Transverse colon (tissue), 4 donors: ENCODE measurements around the gene LMX1A. TPM values are rescaled to one million over a fixed set of nuclear protein-coding genes. Genes with fewer than 3 reads are reported as not detected.

ENCODE experiments used
- DNase-seq: peaks from one replicate; pipeline ENCODE4 v3.0.0-alpha.2; 2019
- H3K27ac ChIP-seq, 4 donors: fragments of 200-600 bp; sonication (generic); 2 replicates each; pipeline ENCODE4 v1.5.1; 2016 to 2018; ENCODE audit warnings: inconsistent platforms in 4 of 4
- H3K27me3 ChIP-seq: fragments of 200-600 bp; sonication (generic); 2 replicates; pipeline ENCODE4 v1.5.1; 2017; ENCODE audit warnings: inconsistent platforms
- H3K36me3 ChIP-seq, 4 donors: fragments of 200-600 bp; sonication (generic); 2 replicates each; pipeline ENCODE4 v1.5.1; 2017 to 2019; ENCODE audit warnings: inconsistent platforms in 4 of 4
- H3K4me1 ChIP-seq, 4 donors: fragments of 200-600 bp; sonication (generic); 2 replicates each; pipeline ENCODE4 v1.5.1; 2017 to 2020; ENCODE audit warnings: inconsistent platforms in 4 of 4
- H3K4me3 ChIP-seq, 4 donors: fragments of 200-600 bp; sonication (generic); 1 replicate in 1 of 4; 2 replicates in 3 of 4; pipeline versions ENCODE4 v1.5.1 to v1.6.1; 2017 to 2019; ENCODE audit warnings: inconsistent platforms in 4 of 4
- H3K9me3 ChIP-seq, 2 donors: fragments of 200-600 bp; sonication (generic); 2 replicates each; pipeline ENCODE4 v1.5.1; 2017 to 2019; ENCODE audit warnings: inconsistent platforms in 2 of 2
- CTCF ChIP-seq, 5 experiments: fragments of 200-600 bp in 3 of 5; fragments of 450-650 bp in 2 of 5; sonication (generic) in 3 of 5; IDR thresholded peaks; 1 replicate in 2 of 5; 2 replicates in 3 of 5; pipeline ENCODE4 v1.5.1; 2016 to 2017; ENCODE audit warnings: antibody characterized with exemption in 5 of 5, inconsistent platforms in 3 of 5, mild to moderate bottlenecking in 2 of 5, moderate library complexity in 1 of 5
- EP300 ChIP-seq: sonication (generic); formaldehyde crosslinking; IDR thresholded peaks from one replicate; pipeline ENCODE4 v1.6.1; 2017; ENCODE audit warnings: antibody characterized with exemption, low read depth
- POLR2A ChIP-seq: fragments of 450-650 bp; IDR thresholded peaks from one replicate; pipeline ENCODE4 v1.6.1; 2016; ENCODE audit warnings: antibody characterized with exemption, mild to moderate bottlenecking, moderate library complexity
- POLR2AphosphoS5 ChIP-seq, 3 donors: sonication (generic); formaldehyde crosslinking; IDR thresholded peaks; one replicate each; pipeline ENCODE4 v1.6.1; 2016; ENCODE audit warnings: antibody characterized with exemption in 3 of 3
- WGBS, 2 donors: methylation state at CpG; one replicate each; pipeline ENCODE4 v1.1.5; 2018; ENCODE audit warnings: low coverage in 1 of 2; 5-methylcytosine and 5-hydroxymethylcytosine counted together
- in situ Hi-C, 4 donors: fragments of 200-750 bp; cut with MboI; loops; one replicate each; pipeline versions ENCODE4 v1.15.0 to v1.15.1; 2017; ENCODE audit warnings: low sequenced_read_pairs in 3 of 4, low pct_ligation_motif_present in 1 of 4, low pct_unique_long_range_greater_than_20kb in 1 of 4
- intact Hi-C: fragments of 100-400 bp; cut with DNase I; formaldehyde crosslinking; loops from one replicate; pipeline ENCODE4 v1.15.1; 2023; ENCODE audit warnings: low total_unique reads
- total RNA-seq, 4 donors: library from RNA; depleted of rRNA; stranded (reverse); fragments of >200 nt; gene quantifications; one replicate each; pipeline ENCODE4 v1.1.0, GENCODE V29; 2016

The LMX1A gene
- total RNA-seq, 4 donors from 2014 or later: 0.41 to 0.79 TPM; not detected in 2

- in situ Hi-C loops (no loop called here), intact Hi-C loops (no loop called here)
- Histone ChIP-seq H3K36me3 (no peaks in the 10 kb centered on the region), H3K4me3 (no peak overlapping the region), H3K27ac (no peak overlapping the region), H3K27me3 (peaks cover 19% of the 10 kb centered on the region), H3K9me3 (no peaks in the 10 kb centered on the region), H3K4me1 (no peaks in the 10 kb centered on the region)
- no peak for DNase-seq
- no peak for TF ChIP-seq CTCF (IDR thresholded peaks at IDR 0.05)
- no peak for TF ChIP-seq EP300
- no peak for TF ChIP-seq POLR2AphosphoS5 (IDR thresholded peaks at IDR 0.05)
- no peak for TF ChIP-seq POLR2A
- 0 to 19% methylated on average over 2 of the region's 2 CpGs for WGBS, 2 donors
Observed at GRCh38 chr1:165228676-165229075, 127.8 kb downstream of the LMX1A start.

GRCh38 chr1:165228111-165228655 lies 128.3 kb downstream of the LMX1A start:
- Histone ChIP-seq H3K4me1 (no peaks in the 10 kb centered on the region), H3K27me3 (peaks cover 14% of the 10 kb centered on the region), H3K9me3 (no peaks in the 10 kb centered on the region), H3K27ac (no peak overlapping the region), H3K36me3 (no peaks in the 10 kb centered on the region), H3K4me3 (no peak overlapping the region)
- in situ Hi-C loops: no loop called here
- TF ChIP-seq CTCF (IDR thresholded peaks at IDR 0.05) (no peak), POLR2A (no peak), EP300 (no peak), POLR2AphosphoS5 (IDR thresholded peaks at IDR 0.05) (no peak)
- intact Hi-C loops: no loop called here
- DNase-seq: no peak
- WGBS, 2 donors: 39 to 80% methylated on average over 1 to 2 of the region's 2 CpGs

GRCh38 chr1:165226326-165226725 lies 130.2 kb downstream of the LMX1A start:
- Histone ChIP-seq H3K36me3 (no peaks in the 10 kb centered on the region), H3K4me1 (no peaks in the 10 kb centered on the region), H3K27me3 (no peaks in the 10 kb centered on the region), H3K27ac (no peak overlapping the region), H3K9me3 (no peaks in the 10 kb centered on the region), H3K4me3 (no peak overlapping the region)
- intact Hi-C loops: no loop called here
- 60 to 70% methylated on average over 1 to 2 of the region's 2 CpGs for WGBS, 2 donors
- in situ Hi-C loops: no loop called here
- DNase-seq: no peak
- no peak for TF ChIP-seq EP300
- no peak for TF ChIP-seq POLR2A
- no peak for TF ChIP-seq CTCF (IDR thresholded peaks at IDR 0.05)
- no peak for TF ChIP-seq POLR2AphosphoS5 (IDR thresholded peaks at IDR 0.05)

GRCh38 chr1:165225650-165226049 lies 130.9 kb downstream of the LMX1A start:
- WGBS, 2 donors: 87 to 100% methylated on average over 1 of the region's 1 CpG
- Histone ChIP-seq H3K27ac (no peak overlapping the region), H3K4me1 (no peaks in the 10 kb centered on the region), H3K27me3 (no peaks in the 10 kb centered on the region), H3K9me3 (no peaks in the 10 kb centered on the region), H3K4me3 (no peak overlapping the region), H3K36me3 (no peaks in the 10 kb centered on the region)
- in situ Hi-C loops (no loop called here), intact Hi-C loops (no loop called here)
- TF ChIP-seq POLR2AphosphoS5 (IDR thresholded peaks at IDR 0.05) (no peak), EP300 (no peak), CTCF (IDR thresholded peaks at IDR 0.05) (no peak), POLR2A (no peak)
- DNase-seq: no peak
